Measurements from ENCODE around the gene ZNF532. TPM values are rescaled to one million over a fixed set of nuclear protein-coding genes. Genes with fewer than 3 reads are reported as not detected.

ZNF532 gene
- total and polyA plus RNA-seq, 12 donors: 11.6 to 34.8 (median 22.6) TPM

DNA sequence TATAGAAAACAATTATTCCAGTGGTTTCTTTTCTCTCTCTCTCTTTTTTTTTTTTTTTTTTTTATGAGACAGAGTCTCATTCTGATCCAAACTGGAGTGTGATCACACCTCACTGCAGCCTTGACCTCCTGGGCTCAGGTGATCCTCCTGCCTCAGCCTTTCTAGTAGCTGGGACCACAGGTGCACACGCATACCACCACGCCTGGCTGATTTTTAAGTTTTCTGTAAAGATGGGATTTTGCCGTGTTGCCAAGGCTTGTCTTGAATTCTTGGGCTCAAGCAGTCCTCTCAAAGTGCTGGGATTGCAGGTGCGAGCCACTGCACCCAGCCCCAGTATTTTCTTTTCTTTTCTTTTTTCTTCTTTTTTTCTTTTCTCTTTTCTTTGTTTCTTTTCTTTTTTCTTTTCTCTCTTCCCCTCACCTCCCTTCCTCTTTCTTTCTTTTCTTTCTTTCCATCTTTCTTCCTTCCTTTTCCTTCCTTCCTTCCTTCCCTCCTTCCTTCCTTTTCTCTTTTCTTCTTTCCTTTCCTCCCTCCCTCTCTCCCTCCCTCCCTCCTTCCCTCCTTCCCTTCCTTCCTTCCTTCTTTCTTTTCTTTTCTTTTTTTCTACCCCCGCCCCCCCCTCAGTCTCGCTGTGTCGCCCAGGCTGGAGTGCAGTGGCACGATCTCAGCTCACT lies 76.9 kb downstream of the ZNF532 start:
- no peak for DNase-seq
- TF ChIP-seq, protein P1, sequence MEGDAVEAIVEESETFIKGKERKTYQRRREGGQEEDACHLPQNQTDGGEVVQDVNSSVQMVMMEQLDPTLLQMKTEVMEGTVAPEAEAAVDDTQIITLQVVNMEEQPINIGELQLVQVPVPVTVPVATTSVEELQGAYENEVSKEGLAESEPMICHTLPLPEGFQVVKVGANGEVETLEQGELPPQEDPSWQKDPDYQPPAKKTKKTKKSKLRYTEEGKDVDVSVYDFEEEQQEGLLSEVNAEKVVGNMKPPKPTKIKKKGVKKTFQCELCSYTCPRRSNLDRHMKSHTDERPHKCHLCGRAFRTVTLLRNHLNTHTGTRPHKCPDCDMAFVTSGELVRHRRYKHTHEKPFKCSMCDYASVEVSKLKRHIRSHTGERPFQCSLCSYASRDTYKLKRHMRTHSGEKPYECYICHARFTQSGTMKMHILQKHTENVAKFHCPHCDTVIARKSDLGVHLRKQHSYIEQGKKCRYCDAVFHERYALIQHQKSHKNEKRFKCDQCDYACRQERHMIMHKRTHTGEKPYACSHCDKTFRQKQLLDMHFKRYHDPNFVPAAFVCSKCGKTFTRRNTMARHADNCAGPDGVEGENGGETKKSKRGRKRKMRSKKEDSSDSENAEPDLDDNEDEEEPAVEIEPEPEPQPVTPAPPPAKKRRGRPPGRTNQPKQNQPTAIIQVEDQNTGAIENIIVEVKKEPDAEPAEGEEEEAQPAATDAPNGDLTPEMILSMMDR (IDR thresholded peaks at IDR 0.05): no peak
- TF ChIP-seq POLR2A (IDR thresholded peaks at IDR 0.05): no peak
- no peaks in the 10 kb centered on the region for H3K9me3 ChIP-seq (replicated peaks in 1 of 3)
- H3K27me3 ChIP-seq: no peaks in the 10 kb centered on the region
- no peak overlapping the region for H3K27ac ChIP-seq
- no peak overlapping the region for H3K4me3 ChIP-seq
- intact Hi-C loops (cut with DNase I): no loop called here
- WGBS, 4 donors: 94 to 97% (median 97%) methylated on average over 8 of the region's 8 CpGs
- H3K4me1 ChIP-seq (replicated peaks in 1 of 2): peaks cover 0 to 16% of the 10 kb centered on the region in 2 donors
- peaks cover 0 to 6% of the 10 kb centered on the region in 2 donors for H3K36me3 ChIP-seq (replicated peaks in 1 of 2)

DNA sequence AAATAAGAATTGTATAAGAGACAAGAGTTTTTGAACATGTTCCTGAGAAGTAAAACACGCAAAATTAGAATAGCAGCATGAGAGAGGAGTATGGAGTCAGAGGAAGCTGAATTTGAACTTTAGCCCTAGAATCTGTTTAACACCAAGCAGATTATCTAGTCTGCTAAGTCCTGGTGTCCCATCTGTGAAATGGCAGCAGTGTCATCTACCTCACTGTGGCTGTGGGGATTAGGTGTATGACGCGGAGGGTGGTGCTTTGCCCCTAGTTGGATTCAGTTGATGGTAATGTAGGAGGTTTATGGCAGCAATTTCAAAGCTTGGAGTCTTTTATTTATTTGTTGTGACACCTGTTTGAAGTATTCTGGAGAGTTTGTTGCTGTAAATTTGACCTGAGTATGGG lies 79.2 kb downstream of the ZNF532 start:
- no peak overlapping the region for H3K4me3 ChIP-seq
- no peak overlapping the region for H3K27ac ChIP-seq
- WGBS, 4 donors: 64 to 78% (median 71%) methylated on average over 3 of the region's 3 CpGs
- no peak for TF ChIP-seq POLR2A (IDR thresholded peaks at IDR 0.05)
- TF ChIP-seq, protein P1 (IDR thresholded peaks at IDR 0.05): no peak
- H3K36me3 ChIP-seq (replicated peaks in 1 of 2): peaks cover 0 to 6% of the 10 kb centered on the region in 2 donors
- H3K9me3 ChIP-seq (replicated peaks in 1 of 3): no peaks in the 10 kb centered on the region
- no peaks in the 10 kb centered on the region for H3K27me3 ChIP-seq
- H3K4me1 ChIP-seq (replicated peaks in 1 of 2): peaks cover 0 to 4% of the 10 kb centered on the region in 2 donors
- intact Hi-C loops (cut with DNase I): no loop called here
- no peak for DNase-seq

DNA sequence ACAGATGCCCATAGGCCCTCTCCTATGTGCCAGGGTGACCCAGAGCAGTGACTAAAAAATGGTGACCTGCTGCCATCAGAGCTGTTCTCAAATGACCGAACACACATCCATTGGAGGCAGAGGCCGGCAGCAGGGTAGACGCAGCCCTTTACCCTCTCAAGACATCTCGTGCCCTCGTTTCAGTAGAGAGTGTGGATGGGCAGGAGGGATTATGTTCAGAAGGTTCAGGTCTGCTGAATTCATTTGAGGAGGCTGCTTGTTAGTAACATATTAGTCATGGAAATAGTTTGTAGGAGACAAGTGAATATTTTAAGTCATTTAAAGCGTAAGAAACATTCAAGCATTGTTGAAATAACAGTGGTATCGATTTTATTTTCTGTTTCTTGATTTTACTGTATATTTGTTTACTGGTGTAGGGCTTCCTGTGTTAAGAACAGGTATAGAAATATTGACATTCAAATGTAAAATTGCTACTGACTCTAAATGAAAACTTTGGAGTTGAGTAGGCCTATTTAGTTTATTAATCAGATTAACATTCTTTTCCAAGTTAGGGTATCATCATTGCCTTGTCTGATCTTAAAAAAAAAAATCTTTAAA lies 82.6 kb downstream of the ZNF532 start:
- Histone ChIP-seq H3K27ac (no peak overlapping the region), H3K27me3 (no peaks in the 10 kb centered on the region), H3K4me3 (no peak overlapping the region), H3K4me1 (replicated peaks in 1 of 2) (peaks cover 0 to 4% of the 10 kb centered on the region in 2 donors), H3K9me3 (replicated peaks in 1 of 3) (no peaks in the 10 kb centered on the region), H3K36me3 (replicated peaks in 1 of 2) (peaks cover 0 to 6% of the 10 kb centered on the region in 2 donors)
- 93 to 97% (median 96%) methylated on average over 7 of the region's 7 CpGs for WGBS, 4 donors
- no peak for TF ChIP-seq POLR2A (IDR thresholded peaks at IDR 0.05)
- TF ChIP-seq, protein P1 (IDR thresholded peaks at IDR 0.05): no peak
- intact Hi-C loops (cut with DNase I): no loop called here
- no peak for DNase-seq

DNA sequence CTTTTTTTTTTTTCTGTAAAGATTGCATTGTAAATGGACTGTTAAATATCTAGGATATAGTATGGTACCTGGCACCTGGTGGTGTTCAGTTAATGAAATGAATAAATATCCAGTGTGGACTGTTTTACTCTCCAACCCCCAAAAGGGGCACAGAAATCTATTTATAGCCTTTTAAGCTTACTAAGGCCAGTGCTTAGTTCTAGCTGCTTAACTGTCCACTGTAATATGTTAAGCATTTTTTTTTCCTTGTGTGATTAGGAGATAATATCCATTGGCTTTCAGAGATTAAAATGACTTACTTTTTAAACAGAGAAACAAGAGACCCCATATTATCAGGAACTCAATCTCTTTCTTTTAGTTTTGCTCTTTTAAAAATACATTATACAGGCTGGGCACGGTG lies 84.4 kb downstream of the ZNF532 start:
- H3K4me1 ChIP-seq (replicated peaks in 1 of 2): peaks cover 6 to 9% of the 10 kb centered on the region in 2 donors
- H3K27me3 ChIP-seq: no peaks in the 10 kb centered on the region
- H3K4me3 ChIP-seq: no peak overlapping the region
- no peak for TF ChIP-seq POLR2A (IDR thresholded peaks at IDR 0.05)
- TF ChIP-seq, protein P1 (IDR thresholded peaks at IDR 0.05): no peak
- no peak overlapping the region for H3K27ac ChIP-seq
- WGBS, 4 donors: 96 to 100% (median 99%) methylated on average over 1 of the region's 1 CpG
- no peaks in the 10 kb centered on the region for H3K9me3 ChIP-seq (replicated peaks in 1 of 3)
- peaks cover 0 to 6% of the 10 kb centered on the region in 2 donors for H3K36me3 ChIP-seq (replicated peaks in 1 of 2)
- intact Hi-C loops (cut with DNase I): no loop called here
- no peak for DNase-seq
